GM21390 (cell line): ENCODE results near the gene GMCL2.

Experiments
- ATAC-seq: cut with Tn5 transposase; IDR thresholded peaks from one replicate; pipeline ENCODE4 v1.9.1; 2021; ENCODE audit not compliant: unreplicated experiment

GMCL2 gene

DNA sequence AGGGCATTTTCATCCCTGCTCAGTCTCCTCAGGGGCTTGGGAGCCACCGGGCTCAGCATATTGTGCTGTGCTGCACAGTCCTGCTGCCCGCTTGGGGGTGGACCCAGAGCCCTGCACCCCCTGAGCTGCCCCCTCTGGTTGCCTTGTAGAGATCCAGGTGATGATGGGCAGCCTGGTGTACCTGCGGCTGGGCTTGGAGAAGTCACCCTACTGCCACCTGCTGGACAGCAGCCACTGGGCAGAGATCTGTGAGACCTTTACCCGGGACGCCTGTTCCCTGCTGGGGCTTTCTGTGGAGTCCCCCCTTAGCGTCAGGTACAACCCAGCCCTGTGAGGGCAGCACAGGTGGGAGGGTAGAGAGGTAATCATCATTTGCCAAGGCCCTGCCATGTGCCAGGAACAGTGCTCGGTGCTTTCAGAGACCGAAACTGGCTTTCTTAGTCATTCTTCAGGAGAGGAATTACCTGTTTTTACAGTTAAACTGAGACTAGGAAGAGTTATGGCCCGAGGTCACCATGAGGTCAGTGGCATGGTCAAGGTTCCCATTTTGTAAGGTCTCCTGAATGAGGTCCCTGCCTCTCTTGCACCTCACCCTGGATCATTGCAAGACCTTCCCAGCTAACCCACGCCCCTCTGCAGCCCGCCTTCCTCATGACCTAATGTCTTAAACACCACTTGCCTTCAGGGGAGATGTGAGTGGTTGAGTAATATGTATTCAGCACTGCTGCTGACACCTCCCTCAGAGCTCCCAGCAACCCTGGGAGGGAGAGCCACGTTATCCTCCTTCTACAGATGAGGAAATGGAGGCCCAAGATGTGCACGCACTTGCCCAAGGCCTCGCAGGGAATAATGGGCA, 41.0 kb downstream of the GMCL2 start:
- ATAC-seq = peak; percentile 74

DNA sequence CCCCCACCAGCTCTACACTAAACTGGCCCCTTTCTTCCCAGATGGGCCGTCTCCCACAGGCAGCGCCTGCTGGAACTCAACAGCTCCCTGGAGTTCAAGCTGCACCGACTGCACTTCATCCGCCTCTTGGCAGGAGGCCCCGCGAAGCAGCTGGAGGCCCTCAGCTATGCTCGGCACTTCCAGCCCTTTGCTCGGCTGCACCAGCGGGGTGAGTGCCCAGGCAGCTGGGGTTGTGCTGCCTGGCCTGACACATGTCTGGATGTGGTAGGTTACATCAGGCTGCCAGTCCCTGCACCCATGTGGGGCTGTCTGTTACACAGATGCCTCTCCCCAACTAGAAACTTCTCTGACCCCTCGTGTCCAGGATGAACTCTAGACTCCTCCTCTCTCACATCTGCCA, 43.3 kb downstream of the GMCL2 start:
- ATAC-seq = no peak

DNA sequence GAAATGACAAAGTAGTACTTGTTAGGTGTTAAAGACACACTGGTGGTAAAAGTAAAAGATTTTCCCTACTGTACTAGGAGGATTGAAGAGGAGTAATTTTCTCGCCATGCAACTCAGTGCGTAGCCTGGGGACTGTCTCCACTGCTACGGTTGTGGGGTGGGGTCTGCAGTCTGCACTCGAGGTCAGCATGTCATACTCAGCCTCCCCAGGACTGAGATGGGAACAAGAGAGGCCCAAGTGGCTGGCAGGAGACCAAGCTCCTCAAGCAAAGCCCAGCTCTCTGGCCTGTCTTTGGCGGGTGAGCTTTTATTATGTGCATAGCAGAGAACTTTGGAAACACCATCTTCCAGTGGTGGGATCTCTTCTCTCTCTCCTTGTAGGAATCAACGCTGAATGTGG, 43.9 kb downstream of the GMCL2 start:
- no peak for ATAC-seq

DNA sequence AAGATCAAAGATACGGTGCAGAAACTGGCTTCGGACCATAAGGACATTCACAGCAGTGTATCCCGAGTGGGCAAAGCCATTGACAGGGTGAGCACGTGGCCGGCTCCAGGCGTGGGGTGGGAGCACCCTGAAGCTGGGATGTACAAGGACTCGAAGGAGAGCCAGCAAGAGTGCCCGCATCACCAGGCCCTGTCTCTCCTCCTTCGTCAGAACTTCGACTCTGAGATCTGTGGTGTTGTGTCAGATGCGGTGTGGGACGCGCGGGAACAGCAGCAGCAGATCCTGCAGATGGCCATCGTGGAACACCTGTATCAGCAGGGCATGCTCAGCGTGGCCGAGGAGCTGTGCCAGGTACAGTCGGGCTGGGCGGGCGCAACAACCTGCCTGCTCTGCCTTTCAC, 44.5 kb downstream of the GMCL2 start:
- no peak for ATAC-seq

DNA sequence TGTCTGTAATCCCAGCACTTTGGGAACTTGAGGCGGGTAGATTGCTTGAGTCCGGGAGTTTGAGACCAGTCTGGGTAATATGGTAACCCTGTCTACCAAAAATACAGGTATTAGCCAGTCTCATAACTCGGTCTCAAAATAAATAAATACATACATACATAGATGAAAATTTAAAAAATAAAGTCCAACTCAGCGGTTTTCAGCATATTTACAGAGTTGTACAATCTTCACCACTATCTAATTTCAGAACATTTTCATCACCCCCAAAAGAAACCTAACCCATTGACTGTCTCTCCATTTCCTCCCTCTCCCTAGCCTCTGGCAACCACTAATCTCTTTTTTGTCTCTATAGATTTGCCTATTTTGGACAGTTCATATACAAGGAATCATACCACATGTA, 45.6 kb downstream of the GMCL2 start:
- ATAC-seq = no peak

DNA sequence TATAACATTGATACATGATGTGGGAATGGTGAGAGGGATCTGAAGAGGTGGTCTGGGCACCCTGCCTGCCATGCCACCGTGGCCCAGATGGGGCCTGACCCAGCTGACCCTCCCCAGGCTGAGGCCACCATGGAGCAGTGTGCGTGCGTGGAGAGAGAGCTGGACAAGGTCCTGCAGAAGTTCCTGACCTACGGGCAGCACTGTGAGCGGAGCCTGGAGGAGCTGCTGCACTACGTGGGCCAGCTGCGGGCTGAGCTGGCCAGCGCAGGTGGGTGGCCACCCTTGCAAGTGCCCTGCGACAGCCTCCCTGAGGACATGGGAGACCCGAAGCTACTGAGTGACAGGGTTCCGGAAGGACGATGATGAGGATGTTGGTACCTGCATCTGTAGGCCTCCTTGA, 49.2 kb downstream of the GMCL2 start:
- ATAC-seq = no peak

- no peak for ATAC-seq
These were observed 50.2 kb downstream of the GMCL2 start for GRCh38 chr5:178136990-178137389.
